Measurements from ENCODE around the gene FNBP1.

- TF ChIP-seq ARNT (IDR thresholded peaks at IDR 0.05) (no peak), HDGF (IDR thresholded peaks at IDR 0.05; ENCODE audit: borderline replicate concordance) (no peak), BHLHE40 (IDR thresholded peaks at IDR 0.05; ENCODE audit: borderline replicate concordance) (no peak), FOXM1 (IDR thresholded peaks at IDR 0.05; ENCODE audit: borderline replicate concordance) (no peak), TARDBP (IDR thresholded peaks at IDR 0.05) (no peak)
These were observed 138.3 kb downstream of the FNBP1 start for GRCh38 chr9:129904734-129905133.
